DMS79 (cell line): ENCODE data around the gene TUBA8.
"Not testable (repeated sequence)": the region's sequence is repeated elsewhere in the genome, so short reads cannot be mapped to it uniquely, and the experiment has no call there.

ENCODE experiments used
- DNase-seq: peaks from one replicate; lab custom pipeline; 2025; lab: John Stamatoyannopoulos, UW

The TUBA8 gene

DNA sequence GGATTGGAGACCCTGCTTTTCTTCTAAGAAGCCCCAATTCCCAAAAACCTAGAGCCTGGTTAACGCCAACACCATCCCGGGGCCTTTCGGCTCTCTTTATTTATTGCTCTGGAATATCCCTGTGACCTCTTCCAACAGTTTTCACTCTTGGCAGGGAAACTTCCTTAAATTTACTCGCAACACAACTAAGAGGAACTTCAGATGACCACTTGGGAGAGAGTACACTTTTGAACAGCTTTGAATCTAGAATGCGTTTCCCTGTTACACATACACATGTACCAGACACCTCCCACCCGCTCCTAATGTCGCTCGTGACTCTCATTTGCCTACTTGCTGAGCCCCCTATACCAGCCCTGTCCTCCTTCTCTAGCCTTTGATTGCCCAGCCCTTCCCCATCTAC, 19.4 kb downstream of the TUBA8 start:
- DNase-seq: no peak

DNA sequence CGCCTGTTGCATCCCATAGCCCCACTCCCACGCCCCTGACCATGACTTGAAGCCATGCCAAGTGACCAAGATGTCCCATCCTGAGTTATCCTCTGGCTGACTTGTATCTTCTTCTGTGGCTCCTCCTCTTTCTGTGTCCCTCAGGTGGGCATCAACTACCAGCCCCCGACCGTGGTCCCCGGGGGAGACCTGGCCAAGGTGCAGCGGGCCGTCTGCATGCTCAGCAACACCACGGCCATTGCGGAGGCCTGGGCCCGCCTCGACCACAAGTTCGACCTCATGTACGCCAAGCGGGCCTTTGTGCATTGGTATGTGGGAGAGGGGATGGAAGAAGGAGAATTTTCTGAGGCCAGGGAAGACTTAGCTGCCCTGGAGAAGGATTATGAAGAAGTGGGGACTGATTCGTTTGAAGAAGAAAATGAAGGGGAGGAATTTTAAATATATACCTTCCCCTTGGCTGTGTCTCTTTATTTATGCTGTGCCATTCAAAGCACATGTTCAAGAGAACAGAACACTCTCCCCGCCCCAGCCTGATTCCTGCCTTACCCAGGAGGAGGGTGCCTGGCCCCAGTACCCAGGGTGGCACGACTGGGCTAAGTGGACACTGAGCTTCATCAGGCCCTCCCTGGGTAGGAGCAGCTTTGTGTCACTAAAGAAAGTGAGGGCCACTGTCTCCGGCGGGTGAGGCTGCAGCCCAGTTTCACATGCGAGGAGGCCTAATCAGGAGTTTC, 20.3 kb downstream of the TUBA8 start:
- no peak for DNase-seq

DNA sequence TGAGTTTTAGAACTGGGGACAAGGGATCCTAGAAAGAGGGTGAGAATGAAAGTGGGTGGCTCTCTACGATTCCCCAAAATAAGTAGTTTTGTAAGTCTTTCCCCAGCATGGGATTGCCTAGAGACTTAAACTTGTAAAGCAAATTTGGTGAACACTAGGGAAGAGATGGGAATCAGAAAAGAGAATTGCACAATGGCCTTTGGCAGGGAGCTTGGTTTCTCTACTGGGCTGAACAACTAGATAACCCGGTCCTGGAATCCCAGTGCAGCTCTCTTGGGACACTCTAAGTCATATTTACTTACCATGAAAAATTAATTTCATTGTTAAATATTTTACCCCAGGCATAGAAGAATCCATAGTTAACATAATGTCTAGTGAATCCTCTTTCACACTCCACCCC, 22.8 kb downstream of the TUBA8 start:
- DNase-seq: no peak

DNA sequence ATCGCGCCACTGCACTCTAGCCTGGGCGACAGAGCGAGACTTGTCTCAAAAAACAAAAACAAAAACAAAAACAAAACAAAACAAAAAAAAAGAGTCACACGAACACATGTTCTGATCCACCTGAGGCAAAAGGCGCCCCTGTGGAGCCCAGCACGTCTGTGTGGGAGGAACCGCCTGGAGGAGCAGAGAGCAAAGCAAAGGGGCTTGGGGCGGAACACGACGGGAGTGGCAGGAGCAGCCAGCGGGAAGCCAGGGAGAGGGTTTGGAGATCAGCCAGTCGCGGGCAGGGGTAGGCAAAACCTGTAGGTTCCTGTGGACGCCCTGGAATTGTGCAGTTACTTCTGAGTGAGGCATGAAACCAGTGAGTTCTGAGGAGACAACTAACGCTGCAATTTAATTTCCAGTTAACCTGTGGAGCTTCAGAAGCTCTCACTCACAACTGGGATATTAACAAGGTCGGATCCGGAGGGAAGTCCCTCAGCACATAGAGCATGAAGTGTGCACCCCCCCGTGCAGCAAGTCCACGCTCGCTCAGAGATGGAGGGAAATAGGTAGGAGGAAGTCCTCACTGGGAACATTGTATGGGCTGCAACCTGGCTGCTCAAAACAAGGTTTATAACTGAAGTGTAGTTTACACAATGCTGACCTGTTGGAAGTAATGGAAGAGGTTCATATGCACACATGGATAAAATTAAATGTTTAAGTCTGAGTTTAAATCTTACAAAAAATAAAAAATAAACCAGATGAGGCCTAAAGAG, 26.1 kb downstream of the TUBA8 start:
- DNase-seq: no peak

DNA sequence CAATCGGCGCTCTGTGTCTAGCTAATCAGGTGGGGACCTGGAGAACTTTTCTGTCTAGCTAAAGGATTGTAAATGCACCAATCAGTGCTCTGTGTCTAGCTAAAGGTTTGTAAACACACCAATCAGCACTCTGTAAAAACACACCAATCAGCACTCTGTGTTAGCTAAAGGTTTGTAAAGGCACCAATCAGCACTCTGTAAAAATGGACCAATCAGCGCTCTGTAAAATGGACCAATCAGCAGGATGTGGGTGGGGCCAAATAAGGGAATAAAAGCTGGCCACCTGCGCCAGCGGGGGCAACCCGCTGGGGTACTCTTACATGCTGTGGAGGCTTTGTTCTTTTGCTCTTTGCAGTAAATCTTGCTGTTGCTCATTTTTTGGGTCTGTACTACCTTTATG, 30.4 kb downstream of the TUBA8 start:
- DNase-seq: not testable (repeated sequence)

DNA sequence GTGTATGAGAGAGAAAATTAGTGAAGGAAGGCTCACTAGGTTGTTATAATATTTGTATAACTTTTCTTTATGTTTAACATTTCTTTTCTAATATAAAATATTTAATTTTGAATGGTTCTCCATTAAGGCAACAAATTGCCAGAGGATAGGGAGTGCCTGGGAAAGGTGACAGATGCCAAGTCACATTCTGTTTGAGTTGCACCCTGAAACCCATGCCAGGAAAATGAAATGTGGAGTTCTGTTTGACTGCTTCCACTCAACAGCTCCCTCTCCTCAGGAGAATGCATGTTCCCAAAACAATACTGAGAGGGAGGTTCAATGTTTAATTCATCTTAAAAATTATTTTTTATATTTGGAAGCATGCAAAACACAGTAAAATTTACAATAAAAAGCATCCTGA, 33.5 kb downstream of the TUBA8 start:
- no peak for DNase-seq

DNA sequence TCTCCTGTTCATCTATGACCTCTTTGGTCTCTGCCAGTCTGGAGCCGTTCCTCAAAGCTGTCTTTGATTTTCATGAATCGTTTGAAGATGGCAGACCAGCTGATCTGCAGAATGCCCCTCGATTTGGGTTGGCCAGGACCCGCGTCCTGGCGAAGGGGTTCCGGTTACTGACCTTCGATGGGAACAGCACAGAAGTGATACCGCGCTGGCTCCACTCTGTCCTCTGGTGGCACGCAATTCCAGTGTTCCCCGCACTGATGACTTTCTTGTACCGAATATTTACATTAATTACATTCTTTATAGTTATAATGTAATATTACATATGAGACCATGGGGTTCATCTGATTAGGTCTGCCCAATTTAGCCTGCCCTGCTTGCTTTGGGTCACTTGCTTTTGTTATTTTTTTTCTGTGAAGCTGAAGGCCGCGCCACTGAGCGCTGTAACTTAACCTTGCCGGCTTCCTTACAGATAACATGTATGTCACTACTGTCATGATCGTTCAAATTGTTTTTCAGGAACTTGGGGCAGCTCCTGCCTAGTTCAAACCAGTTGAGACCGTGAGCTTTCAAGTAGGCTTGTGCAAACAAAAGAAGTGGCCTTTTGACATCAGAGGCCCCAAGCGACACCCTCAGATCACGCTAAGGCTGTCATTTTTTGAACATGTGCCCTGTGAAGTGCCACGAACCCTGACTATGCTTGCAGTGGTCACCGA, 35.2 kb downstream of the TUBA8 start:
- no peak for DNase-seq

DNA sequence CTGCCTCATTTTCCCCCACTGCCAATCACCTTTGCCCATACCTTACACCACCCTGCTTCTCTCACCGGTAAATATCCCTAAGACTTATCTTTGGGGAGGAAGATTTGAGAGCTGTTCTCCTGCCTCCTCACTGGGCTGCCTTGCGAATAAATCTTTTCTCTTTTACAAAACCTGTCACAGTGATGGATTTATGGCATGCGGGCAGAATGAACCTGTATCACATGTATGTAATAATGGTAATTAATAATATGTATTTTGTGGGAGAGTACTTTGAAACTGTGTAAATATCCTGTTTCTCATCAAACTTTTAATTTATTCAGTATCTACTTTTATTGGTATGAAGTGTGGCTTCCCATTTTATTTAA, 35.8 kb downstream of the TUBA8 start:
- DNase-seq: no peak

DNA sequence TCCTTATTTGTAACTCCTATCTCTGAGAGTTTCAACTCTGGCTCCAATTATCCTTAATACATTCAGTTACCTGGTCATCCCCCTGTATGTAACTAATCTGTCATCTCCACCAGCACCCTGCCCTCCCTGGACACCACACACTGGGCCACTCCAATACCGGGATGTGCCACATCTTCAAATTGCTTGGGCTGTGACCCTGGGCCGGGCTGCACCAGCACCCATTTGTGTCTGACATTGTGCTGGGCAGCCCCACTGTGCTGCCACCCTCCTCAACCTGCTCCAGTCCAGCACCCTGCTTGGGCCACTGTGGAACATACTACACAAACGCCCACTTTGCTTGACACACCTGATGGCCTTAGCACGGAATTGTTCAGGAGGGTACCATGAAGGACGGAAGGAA, 37.2 kb downstream of the TUBA8 start:
- DNase-seq: no peak

DNA sequence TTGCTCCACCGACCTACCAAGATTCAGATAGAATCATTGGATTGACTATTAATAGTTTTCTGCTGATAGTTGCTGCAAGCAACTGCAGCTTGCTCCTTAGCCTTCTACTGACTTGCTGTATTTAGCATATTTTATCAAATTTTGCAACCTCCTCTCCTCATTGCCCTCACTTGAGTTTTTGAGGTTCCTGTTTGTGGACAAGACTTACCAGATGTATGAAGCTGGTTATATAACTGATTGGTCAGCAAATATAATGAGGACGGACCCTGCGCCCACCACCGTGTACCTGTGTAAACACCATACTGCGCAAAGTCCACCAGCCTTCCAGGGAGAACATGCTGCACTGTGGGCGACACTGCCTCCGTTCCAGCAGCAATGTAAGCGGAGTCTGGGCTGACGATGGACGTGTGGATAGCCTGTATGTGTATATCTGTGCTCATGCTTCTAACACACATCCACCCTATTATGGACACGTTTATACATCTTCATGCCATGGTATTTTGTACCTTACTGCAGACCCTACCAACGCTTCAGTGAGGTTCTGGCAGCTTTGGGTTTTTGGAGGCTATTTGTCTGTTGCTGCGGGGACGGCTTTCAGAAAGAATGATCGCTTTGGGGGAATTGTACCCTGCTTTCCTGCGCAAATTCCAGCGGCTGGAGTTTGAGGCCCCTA, 37.8 kb downstream of the TUBA8 start:
- DNase-seq: no peak

DNA sequence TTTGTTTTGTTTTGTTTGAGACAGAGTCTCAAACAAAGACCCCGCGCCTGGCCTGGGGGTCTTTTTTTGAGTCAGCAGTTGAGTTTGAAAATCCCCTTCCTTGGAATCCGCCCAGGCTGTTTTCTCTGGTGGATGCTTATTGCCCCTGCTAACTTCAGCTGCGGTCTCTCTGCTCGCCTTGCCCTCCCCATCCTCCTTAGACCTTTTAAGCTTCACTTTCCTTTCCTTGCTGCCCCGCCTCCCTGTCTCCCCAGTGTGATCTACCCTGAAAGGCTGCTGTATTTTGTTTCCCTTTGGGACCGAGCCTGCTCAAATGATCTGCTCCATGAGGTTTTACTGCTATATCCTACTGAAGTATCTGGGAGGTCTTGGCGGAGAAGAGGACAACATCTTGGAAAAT, 41.9 kb downstream of the TUBA8 start:
- no peak for DNase-seq

DNA sequence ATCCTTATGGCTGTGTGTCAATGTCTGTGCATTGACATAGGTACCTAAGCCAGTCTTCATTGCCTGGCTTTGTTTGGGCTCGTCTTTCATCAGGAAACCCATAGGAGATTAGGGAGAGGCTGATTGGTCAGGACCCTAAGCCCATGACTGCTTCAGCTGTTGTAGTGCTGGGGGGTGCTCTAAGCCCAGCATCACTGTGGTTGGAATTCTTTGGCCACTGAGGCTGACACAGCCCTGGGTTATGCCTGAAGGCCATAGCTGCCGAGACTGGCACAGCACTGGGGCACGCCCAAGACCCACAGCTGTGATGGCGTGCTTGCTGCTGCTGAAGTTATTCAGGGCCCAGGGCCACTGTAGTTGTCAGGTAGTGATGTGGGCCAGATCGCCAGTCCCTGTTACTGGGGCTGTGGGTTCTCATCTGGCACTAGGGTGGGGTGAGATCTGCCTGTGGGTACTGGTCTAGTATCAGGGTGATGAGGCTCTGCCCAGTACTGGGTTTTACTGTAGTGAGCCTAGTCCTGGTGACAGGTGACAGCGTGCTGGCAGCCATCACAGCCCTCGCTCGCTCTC, 44.3 kb downstream of the TUBA8 start:
- DNase-seq: no peak

DNA sequence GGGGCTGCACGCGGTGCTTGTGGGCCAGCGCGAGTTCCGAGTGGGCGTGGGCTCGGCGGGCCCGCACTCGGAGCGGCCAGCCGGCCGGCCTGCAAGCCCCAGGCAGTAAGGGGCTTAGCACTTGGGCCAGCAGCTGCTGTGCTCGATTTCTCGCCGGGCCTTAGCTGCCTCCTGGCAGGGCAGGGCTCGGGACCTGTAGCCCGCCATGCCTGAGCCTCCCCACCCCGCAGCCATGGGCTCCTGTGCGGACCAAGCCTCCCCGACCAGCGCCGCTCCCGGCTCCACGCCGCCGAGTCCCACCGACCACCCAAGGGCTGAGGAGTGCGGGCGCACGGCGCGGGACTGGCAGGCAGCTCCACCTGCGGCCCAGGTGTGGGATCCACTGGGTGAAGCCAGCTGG, 44.9 kb downstream of the TUBA8 start:
- DNase-seq: not testable (repeated sequence)

DNA sequence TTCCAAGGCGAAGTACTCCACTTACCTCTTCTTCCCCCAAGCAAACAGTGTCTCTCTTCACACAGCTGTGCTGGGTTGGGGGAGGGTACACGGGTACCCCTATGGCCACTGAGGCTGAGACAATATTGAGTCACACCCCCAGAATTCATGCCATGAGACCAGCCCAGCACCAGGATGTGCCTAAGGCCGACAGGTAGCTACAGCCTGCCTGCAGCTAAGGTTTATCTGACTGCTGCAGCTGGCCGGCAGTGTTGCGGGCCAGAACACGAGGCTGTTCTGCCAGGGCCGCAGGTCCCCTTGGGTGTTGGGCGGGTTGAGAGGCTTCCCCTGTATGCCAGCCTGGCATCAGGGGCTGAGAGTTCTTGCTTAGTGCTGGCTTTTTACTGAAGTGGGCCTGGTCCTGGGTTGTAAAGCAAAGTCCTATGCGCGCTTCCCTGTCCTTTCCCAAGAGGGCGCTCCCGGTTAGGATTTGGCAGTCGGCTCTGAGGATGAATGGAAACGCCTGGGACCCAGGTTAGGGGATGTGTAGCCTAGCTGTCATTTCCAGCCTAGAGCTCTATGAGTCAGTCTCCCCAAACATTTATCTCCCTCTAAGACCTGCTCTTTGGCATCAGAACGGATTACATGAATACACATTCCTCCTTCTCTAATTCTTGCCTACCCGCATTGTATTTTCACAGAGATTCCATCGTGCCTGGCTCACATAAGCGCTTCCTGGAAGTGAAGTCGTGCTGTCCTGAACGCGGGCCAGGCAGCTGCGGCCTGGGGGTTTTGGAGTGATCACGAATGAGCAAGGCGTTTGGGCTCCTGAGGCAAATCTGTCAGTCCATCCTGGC, 46.5 kb downstream of the TUBA8 start:
- DNase-seq: no peak

DNA sequence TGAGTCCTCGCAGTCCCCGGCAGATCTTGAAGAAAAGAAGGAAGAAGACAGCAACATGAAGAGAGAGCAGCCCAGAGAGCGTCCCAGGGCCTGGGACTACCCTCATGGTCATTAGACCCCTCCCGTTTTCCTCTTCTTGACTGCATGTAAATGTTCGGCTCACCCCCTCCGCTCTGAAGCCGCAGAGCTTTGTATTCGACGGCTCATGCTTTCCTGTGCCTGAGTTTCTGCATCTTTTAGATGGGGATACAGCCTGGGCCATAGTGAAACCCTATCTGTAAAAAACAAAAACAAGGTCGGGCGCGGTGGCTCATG, 47.1 kb downstream of the TUBA8 start:
- DNase-seq: no peak

DNA sequence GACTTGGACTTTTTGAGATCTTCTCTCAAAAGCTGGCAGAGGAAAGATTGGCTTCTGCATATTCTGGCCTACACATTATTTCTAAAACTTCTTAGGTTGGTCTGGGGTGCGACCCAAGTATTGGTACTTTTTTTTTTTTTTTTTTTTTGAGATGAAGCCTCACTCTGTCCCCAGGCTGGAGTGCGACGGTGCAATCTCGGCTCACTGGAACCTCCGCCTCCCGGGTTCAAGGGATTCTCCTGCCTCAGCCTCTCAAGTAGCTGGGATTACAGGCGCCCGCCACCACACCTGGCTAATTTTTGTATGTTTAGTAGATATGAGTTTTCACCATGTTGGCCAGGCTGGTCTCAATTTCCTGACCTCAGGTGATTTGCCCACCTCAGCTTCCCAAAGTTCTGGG, 50.0 kb downstream of the TUBA8 start:
- not testable (repeated sequence) for DNase-seq

DNA sequence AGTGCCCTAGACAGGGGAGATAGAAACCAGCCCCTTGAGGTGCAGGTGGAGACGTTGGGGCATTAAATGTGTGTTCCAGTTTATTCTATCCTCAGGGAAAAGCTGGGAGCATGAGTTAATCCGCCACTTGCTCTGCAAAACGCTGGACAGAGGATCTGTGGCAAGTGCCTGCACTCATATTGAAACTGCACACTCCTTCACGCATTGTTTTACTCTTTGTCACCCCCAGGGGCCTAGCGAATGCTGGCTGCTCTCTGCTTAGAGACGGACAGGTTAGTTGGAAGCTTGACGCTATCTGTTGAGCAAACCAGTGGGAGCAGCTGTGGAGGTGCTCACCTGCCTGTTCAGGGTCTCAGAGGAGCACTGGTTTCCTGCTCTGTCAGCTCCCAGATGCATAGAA, 53.2 kb downstream of the TUBA8 start:
- peak; percentile 12 for DNase-seq

DNA sequence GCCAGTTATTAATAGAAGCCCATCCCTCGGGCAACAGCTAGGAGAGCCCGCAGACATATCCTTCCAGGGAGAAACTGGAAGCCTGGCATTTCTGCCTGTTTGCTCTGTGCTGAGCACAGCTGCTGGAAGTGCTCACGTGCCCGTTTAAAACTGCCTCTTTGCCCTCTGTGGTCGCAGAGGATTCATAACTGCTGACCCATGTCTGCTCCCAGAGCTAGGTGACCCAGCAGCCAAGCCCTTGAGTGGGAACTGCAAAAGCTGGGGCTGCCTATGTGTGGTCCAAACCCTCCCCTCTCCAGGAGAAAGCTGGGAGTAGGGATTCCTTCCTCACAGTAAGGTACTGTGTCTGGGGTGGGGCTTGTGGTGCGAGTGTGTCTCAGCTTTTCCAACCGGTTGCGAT, 54.0 kb downstream of the TUBA8 start:
- DNase-seq: not testable (repeated sequence)

DNA sequence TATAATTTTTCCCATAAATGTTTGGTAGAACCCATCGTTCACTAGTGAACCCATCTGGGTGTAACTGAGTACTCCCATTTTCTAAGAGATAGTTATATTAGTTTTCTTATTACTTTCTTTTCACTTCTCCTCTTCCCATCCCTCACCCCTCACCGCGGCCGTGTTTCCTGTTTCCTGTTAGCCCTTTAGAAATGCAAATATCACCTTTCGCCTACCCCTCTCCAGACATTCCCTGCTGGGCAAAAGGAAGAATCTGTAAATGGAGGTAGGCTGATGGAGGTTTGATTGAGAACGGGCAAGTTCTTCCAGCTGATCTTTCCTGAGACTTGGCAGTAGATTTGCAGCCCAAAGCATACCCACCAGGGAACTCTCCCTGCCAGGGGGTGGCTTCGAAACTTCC, 54.7 kb downstream of the TUBA8 start:
- not testable (repeated sequence) for DNase-seq

DNA sequence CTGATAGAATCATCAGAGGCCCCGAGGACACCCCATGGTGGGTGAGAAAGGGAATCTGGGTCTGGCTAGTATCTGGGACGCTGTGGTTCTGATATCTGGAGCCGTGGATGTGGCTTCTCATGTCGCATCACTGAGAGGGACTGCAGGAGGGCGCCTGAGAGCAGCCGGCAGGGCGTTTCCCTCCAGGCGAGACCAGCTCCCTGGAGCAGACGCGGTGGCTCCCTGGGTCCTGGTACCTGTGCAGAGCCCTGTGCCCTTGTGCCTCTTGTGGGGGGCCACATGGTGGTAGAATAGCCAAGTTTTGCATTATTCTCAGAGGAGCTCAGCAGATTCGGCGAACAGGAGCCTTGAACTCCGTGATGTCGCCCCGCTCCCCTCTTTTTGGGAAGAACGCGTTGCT, 59.7 kb downstream of the TUBA8 start:
- not testable (repeated sequence) for DNase-seq

DNA sequence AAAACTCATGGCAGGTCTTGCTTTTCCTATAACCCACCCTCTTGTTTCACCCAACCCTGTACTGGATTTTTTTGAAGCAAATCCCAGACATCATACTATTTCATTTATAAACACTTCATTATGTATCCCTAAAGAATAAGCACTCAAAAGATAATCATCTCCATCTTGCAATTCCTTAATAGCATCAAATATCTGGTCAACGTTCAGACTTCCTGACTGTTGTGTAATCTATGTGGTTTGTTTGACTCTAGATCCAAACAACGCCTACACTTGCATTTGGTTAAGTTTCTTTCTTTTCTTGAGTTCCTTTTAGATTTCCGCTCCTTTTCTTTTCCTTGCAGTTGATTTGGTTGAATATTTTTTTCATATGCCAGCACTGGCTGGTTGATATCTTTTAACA, 61.6 kb downstream of the TUBA8 start:
- DNase-seq: not testable (repeated sequence)
